Esophagus squamous epithelium (tissue), 4 donors: Measurements from ENCODE around the gene SLC35E1.

ENCODE experiments used
- POLR2A ChIP-seq, 4 donors: fragments of 450-650 bp; IDR thresholded peaks; one replicate each; pipeline ENCODE4 v1.6.1; 2017; ENCODE audit warnings: antibody characterized with exemption in 4 of 4, mild to moderate bottlenecking in 4 of 4, moderate library complexity in 3 of 4
- TF ChIP-seq, protein P1 (sequence below), 6 experiments: fragments of 450-650 bp in 4 of 6; fragments of 200-600 bp in 2 of 6; sonication (generic) in 2 of 6; IDR thresholded peaks; one replicate each; pipeline ENCODE4 v1.5.1; 2016 to 2019; ENCODE audit warnings: antibody characterized with exemption in 6 of 6, mild to moderate bottlenecking in 4 of 6, moderate library complexity in 4 of 6

DNA sequence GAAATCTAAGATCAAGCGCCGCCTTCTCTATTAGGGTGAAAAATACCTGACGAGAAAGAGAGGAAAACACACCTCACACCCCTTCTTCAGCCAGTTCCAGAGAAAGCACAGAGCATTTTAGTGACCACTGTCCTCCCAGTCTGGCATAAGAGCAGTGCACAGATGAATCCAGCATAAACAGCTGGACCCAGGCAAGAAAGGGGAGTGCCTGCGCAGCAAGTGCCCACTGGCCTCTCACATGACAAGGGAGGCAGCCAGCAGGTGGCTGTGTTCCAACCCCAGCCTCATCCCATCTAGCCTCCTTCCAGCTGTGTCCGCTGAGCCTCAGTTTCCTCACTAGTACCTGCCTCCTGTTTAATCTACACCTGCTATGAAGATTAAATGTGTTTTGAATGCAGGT, 47.8 kb upstream of the SLC35E1 start:
- TF ChIP-seq, protein P1, sequence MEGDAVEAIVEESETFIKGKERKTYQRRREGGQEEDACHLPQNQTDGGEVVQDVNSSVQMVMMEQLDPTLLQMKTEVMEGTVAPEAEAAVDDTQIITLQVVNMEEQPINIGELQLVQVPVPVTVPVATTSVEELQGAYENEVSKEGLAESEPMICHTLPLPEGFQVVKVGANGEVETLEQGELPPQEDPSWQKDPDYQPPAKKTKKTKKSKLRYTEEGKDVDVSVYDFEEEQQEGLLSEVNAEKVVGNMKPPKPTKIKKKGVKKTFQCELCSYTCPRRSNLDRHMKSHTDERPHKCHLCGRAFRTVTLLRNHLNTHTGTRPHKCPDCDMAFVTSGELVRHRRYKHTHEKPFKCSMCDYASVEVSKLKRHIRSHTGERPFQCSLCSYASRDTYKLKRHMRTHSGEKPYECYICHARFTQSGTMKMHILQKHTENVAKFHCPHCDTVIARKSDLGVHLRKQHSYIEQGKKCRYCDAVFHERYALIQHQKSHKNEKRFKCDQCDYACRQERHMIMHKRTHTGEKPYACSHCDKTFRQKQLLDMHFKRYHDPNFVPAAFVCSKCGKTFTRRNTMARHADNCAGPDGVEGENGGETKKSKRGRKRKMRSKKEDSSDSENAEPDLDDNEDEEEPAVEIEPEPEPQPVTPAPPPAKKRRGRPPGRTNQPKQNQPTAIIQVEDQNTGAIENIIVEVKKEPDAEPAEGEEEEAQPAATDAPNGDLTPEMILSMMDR (IDR thresholded peaks at IDR 0.05) = no peak
- no peak for TF ChIP-seq POLR2A (IDR thresholded peaks at IDR 0.05)
